Measurements from ENCODE around the gene GPR31. TPM values are rescaled to one million over a fixed set of nuclear protein-coding genes. Genes with fewer than 3 reads are reported as not detected.

Gene GPR31
- polyA plus RNA-seq, 1 of the 3 experiments (the other 2 are of a cell fraction), result not detected

DNA sequence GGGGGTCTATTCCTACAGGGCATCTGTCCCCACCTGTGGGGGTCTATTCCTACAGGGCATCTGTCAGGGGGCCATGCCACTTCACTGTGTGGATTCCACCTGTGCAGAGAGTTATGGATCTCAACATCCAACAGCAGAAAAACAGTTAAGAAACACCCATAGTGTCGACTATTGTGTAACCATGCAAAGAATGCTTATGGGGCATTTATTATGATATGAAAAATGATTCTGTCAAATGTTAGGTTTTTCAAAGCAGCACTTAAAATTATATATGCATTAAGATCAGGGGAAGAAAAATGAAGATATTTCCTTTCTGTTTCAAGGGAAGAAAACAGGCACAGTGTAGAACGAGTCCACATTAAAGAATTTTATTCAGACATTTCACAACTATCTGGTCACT lies 2.9 kb downstream of the GPR31 start:
- no peak overlapping the region for H2AFZ ChIP-seq (ENCODE audit: low read depth)
- peaks cover 0 to 7% of the 10 kb centered on the region in 2 experiments; a peak in 2 of 4 replicates for H3K4me1 ChIP-seq (ENCODE audit: control insufficient read depth in 1 of 2, insufficient read depth in 2 of 2, low read depth in 1 of 2, low read length in 1 of 2)
- no peak for DNase-seq
- no peak overlapping the region for H3K4me2 ChIP-seq
- no peaks in the 10 kb centered on the region for H3K9me2 ChIP-seq
- H3K4me3 ChIP-seq (ENCODE audit: low read depth in 2 of 2, low read length in 1 of 2), result no peak overlapping the region
- no peak overlapping the region for H3K9ac ChIP-seq
- TF ChIP-seq EZH2phosphoT487 (IDR thresholded peaks at IDR 0.05; ENCODE audit: borderline replicate concordance, low read depth), result no peak
- no peak for TF ChIP-seq RCOR1 (IDR thresholded peaks at IDR 0.05; ENCODE audit: low read length)
- no peak for TF ChIP-seq ELF1 (IDR thresholded peaks at IDR 0.05)
- TF ChIP-seq, protein P1, sequence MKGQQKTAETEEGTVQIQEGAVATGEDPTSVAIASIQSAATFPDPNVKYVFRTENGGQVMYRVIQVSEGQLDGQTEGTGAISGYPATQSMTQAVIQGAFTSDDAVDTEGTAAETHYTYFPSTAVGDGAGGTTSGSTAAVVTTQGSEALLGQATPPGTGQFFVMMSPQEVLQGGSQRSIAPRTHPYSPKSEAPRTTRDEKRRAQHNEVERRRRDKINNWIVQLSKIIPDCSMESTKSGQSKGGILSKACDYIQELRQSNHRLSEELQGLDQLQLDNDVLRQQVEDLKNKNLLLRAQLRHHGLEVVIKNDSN (IDR thresholded peaks at IDR 0.05; ENCODE audit: borderline replicate concordance, low read depth), result no peak
- TF ChIP-seq CHD2 (IDR thresholded peaks at IDR 0.05; ENCODE audit: low read length, partially characterized antibody), result no peak
- no peak for TF ChIP-seq YY1 (IDR thresholded peaks at IDR 0.05; ENCODE audit: low read depth)
- no peak for TF ChIP-seq SIN3A (IDR thresholded peaks at IDR 0.05; ENCODE audit: borderline replicate concordance, low read depth, low read length)
- no peak for TF ChIP-seq RFX5 (IDR thresholded peaks at IDR 0.05; ENCODE audit: low read length)
- no peak for TF ChIP-seq TAF1 (IDR thresholded peaks at IDR 0.05; ENCODE audit: borderline replicate concordance, low read depth, low read length)
- no peak for TF ChIP-seq NRF1 (IDR thresholded peaks at IDR 0.05; ENCODE audit: low read depth, low read length)
- TF ChIP-seq POLR2AphosphoS5 (IDR thresholded peaks at IDR 0.05; ENCODE audit: low read depth, low read length), result no peak
- TF ChIP-seq, protein P2, sequence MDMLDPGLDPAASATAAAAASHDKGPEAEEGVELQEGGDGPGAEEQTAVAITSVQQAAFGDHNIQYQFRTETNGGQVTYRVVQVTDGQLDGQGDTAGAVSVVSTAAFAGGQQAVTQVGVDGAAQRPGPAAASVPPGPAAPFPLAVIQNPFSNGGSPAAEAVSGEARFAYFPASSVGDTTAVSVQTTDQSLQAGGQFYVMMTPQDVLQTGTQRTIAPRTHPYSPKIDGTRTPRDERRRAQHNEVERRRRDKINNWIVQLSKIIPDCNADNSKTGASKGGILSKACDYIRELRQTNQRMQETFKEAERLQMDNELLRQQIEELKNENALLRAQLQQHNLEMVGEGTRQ (IDR thresholded peaks at IDR 0.05; ENCODE audit: borderline replicate concordance, low read depth, low read length), result no peak
- TF ChIP-seq, protein P3, sequence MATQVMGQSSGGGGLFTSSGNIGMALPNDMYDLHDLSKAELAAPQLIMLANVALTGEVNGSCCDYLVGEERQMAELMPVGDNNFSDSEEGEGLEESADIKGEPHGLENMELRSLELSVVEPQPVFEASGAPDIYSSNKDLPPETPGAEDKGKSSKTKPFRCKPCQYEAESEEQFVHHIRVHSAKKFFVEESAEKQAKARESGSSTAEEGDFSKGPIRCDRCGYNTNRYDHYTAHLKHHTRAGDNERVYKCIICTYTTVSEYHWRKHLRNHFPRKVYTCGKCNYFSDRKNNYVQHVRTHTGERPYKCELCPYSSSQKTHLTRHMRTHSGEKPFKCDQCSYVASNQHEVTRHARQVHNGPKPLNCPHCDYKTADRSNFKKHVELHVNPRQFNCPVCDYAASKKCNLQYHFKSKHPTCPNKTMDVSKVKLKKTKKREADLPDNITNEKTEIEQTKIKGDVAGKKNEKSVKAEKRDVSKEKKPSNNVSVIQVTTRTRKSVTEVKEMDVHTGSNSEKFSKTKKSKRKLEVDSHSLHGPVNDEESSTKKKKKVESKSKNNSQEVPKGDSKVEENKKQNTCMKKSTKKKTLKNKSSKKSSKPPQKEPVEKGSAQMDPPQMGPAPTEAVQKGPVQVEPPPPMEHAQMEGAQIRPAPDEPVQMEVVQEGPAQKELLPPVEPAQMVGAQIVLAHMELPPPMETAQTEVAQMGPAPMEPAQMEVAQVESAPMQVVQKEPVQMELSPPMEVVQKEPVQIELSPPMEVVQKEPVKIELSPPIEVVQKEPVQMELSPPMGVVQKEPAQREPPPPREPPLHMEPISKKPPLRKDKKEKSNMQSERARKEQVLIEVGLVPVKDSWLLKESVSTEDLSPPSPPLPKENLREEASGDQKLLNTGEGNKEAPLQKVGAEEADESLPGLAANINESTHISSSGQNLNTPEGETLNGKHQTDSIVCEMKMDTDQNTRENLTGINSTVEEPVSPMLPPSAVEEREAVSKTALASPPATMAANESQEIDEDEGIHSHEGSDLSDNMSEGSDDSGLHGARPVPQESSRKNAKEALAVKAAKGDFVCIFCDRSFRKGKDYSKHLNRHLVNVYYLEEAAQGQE (IDR thresholded peaks at IDR 0.05; ENCODE audit: low read depth, low read length), result no peak
- TF ChIP-seq, protein P4, sequence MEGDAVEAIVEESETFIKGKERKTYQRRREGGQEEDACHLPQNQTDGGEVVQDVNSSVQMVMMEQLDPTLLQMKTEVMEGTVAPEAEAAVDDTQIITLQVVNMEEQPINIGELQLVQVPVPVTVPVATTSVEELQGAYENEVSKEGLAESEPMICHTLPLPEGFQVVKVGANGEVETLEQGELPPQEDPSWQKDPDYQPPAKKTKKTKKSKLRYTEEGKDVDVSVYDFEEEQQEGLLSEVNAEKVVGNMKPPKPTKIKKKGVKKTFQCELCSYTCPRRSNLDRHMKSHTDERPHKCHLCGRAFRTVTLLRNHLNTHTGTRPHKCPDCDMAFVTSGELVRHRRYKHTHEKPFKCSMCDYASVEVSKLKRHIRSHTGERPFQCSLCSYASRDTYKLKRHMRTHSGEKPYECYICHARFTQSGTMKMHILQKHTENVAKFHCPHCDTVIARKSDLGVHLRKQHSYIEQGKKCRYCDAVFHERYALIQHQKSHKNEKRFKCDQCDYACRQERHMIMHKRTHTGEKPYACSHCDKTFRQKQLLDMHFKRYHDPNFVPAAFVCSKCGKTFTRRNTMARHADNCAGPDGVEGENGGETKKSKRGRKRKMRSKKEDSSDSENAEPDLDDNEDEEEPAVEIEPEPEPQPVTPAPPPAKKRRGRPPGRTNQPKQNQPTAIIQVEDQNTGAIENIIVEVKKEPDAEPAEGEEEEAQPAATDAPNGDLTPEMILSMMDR (IDR thresholded peaks at IDR 0.05), result no peak
- TF ChIP-seq RAD21 (IDR thresholded peaks at IDR 0.05; ENCODE audit: low read length), result no peak
- TF ChIP-seq, protein P5, sequence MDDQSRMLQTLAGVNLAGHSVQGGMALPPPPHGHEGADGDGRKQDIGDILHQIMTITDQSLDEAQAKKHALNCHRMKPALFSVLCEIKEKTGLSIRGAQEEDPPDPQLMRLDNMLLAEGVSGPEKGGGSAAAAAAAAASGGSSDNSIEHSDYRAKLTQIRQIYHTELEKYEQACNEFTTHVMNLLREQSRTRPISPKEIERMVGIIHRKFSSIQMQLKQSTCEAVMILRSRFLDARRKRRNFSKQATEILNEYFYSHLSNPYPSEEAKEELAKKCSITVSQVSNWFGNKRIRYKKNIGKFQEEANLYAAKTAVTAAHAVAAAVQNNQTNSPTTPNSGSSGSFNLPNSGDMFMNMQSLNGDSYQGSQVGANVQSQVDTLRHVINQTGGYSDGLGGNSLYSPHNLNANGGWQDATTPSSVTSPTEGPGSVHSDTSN (IDR thresholded peaks at IDR 0.05), result no peak
- no peak for TF ChIP-seq MXI1 (IDR thresholded peaks at IDR 0.05; ENCODE audit: low read depth, low read length)
- TF ChIP-seq, protein P6, sequence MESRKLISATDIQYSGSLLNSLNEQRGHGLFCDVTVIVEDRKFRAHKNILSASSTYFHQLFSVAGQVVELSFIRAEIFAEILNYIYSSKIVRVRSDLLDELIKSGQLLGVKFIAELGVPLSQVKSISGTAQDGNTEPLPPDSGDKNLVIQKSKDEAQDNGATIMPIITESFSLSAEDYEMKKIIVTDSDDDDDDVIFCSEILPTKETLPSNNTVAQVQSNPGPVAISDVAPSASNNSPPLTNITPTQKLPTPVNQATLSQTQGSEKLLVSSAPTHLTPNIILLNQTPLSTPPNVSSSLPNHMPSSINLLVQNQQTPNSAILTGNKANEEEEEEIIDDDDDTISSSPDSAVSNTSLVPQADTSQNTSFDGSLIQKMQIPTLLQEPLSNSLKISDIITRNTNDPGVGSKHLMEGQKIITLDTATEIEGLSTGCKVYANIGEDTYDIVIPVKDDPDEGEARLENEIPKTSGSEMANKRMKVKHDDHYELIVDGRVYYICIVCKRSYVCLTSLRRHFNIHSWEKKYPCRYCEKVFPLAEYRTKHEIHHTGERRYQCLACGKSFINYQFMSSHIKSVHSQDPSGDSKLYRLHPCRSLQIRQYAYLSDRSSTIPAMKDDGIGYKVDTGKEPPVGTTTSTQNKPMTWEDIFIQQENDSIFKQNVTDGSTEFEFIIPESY (IDR thresholded peaks at IDR 0.05; ENCODE audit: borderline replicate concordance, low read depth), result no peak
- TF ChIP-seq, protein P7, sequence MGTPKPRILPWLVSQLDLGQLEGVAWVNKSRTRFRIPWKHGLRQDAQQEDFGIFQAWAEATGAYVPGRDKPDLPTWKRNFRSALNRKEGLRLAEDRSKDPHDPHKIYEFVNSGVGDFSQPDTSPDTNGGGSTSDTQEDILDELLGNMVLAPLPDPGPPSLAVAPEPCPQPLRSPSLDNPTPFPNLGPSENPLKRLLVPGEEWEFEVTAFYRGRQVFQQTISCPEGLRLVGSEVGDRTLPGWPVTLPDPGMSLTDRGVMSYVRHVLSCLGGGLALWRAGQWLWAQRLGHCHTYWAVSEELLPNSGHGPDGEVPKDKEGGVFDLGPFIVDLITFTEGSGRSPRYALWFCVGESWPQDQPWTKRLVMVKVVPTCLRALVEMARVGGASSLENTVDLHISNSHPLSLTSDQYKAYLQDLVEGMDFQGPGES (IDR thresholded peaks at IDR 0.05; ENCODE audit: low read depth, low read length), result no peak
- POLR2A ChIA-PET, result no interaction called here
- no peaks in the 10 kb centered on the region for H3K9me3 ChIP-seq
- H3K27ac ChIP-seq (ENCODE audit: low read depth in 2 of 2, low read length in 1 of 2), result no peak overlapping the region
- CTCF ChIA-PET, result interaction anchor here (3.3 kb wide), 1 partner anchor 379 kb away, joined by 15 read pairs; no protein-coding TSS in a partner anchor
- no peaks in the 10 kb centered on the region for H3K27me3 ChIP-seq (ENCODE audit: insufficient read depth)
- no peaks in the 10 kb centered on the region for H3K36me3 ChIP-seq (replicated peaks in 1 of 2; ENCODE audit: control insufficient read depth in 1 of 2, insufficient read depth in 2 of 2, low read length in 1 of 2)
- 68% methylated on average over 2 of the region's 2 CpGs for WGBS (ENCODE audit: low lambda C conversion rate)
- H4K20me1 ChIP-seq (ENCODE audit: insufficient read depth), result no peaks in the 10 kb centered on the region
- H3K79me2 ChIP-seq (ENCODE audit: insufficient read depth), result no peaks in the 10 kb centered on the region
- H3F3A ChIP-seq (replicated peaks; ENCODE audit: insufficient read depth), result peaks cover 6% of the 10 kb centered on the region

All from SK-N-SH (cell line).